Measurements from ENCODE around the gene TBC1D21.
A peak's percentile ranks its signal among the peaks of the same experiment; 100 is the strongest.

Gene TBC1D21

GRCh38 chr15:73873456-73873855, at the start of gene TBC1D21:
TBC1D21 (plus strand) TSS chr15:73873564; CDS start chr15:73873710, 146 bp downstream.
- DNase-seq = no peak

DNA sequence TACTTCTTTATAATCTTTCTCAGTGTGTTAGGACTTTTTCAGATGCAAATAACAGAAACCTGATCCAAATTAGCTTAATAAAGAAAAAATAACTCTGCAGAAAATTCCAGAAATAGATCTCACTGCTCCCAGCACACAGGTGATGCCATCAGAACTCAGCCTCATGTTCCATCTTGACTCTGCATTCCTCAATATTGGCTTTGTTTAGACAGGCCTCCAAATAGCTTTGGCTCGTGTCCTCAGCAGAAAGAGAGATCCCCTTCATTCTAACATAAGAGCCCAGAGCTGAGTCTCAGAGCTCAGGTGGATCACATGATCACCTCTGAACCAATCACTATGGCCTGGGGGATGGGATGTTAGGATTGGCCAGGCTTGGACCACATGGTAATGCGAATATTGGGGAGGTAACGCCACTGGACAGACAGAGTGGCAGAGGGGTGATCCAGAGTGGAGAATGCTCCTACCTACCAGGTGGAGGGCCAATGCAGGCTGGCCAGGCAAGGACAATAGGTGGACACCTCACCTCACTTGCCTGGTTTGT, 46.6 kb upstream of the TBC1D21 start:
- no peak for DNase-seq

GRCh38 chr15:73829523-73829922, 43.8 kb upstream of the TBC1D21 start:
- no peak for DNase-seq

DNA sequence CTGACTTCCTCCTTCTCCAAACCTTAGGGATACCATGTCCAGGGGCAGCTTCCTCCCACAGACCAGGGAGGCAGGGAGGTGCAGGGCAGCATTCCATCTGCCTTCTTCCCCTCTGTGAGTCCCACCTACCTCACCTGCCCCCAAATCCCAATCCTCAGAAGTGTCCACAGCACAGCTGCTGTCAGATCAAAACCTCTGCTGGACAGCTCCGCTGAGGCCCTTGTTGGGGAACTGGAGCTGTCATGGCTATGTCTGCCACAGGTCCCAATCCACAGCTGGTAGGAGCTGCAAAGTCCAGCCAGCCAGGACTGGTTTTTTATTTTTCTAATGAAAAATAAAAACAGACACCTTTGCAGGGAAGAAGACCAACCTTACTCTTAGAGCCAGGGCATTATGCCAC, 40.7 kb upstream of the TBC1D21 start:
- DNase-seq = no peak

DNA sequence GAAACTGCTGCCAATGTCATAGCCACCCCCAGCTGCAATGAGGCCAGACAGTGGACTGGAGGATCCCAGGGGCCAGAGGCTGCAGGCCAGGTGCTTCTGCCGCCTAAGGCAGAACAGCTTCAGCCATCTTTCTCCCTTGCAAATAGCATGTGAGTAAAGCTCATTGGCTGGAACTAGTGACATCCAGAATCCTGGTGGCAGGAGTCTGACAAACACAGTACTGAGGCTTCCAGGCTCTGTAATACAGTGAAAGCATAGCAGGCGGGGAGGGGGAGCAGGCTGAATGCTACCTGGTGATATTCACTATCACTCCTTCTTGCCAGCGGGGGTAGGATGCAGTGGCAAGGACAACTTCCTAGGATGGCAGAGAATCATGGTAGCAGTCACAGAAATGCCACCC, 36.5 kb upstream of the TBC1D21 start:
- DNase-seq = no peak

DNA sequence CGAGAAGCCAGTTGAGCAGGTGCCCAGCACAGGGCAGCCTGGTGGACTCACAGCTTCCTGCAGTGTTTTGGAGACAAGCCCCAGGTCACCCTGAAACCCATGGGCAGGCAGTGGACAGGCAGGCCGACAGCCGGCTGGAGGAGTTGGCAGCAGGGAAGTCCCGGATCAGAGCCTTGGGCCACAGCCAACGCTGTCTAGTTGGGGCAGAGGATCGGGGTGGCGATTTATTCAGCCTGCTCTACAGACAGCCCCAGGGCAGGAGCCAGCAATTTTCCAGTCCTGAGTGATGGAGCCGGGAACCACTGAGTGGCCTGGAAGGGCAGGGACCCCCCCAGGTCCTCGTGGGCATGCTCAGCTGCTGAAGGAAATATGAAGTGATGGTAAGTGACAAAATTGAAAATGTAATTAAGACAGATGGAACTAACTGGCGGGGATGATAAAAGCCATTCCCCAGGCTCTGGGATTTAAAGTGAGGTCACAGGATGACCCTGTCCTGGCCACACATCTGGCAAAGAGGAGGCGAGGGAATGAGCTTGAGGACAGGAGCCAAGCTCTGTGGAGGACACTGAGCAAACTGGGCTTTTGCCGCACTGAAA, 34.4 kb upstream of the TBC1D21 start:
- DNase-seq = peak; percentile 86 to 94

DNA sequence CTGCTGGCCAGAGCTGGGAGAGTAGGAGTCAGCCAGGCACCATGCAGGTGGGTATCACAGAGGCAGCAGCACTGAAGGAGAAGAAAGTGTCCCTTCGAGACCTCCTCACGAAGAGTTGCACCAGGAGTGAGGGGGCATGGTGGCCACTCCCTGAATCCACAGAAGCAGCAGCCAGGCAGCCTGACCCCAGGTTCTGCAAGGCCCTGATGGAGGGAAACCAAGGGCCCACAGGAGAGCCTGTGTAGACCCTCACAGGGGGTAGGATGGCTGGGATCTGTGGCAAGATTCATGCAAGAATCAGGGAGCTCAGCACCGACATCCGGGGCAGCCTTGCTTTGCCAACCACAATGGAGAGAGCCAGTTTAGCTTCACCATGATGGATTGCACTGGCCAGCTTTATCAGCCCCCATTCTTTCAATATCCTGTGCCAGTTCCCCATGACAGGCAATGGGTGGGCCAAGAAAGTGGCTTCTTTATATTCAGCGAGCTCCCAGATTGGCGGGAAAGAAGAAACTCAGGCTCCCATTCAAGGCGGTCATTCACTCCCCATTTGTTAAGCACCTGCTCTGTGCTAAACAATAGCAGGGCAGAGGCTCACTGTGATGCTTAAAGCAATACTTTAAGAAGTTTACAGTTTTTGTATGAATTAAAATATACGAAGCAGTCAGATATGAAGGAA, 33.5 kb upstream of the TBC1D21 start:
- no peak for DNase-seq

- DNase-seq = no peak
Observed at GRCh38 chr15:73840771-73841170, 32.6 kb upstream of the TBC1D21 start.

GRCh38 chr15:73841756-73842725, 31.3 kb upstream of the TBC1D21 start:
- no peak for DNase-seq

DNA sequence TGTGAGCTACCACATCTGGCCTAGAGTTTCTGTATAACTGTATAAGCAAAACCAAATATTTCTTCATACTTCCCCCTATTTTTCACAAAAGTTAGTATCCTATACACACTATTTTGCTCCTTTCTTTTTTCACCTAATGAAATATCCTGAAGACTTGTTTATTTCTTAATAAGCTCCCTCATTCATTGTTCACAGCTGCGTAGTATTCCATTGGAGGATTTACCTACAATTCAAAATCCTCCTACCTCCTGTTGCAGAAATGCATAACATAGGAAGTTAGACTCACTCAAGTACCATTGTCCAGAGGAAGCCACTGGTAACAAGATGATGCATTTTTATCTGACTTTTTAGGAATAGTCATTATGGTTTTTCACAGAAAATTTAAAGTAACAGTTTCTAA, 29.6 kb upstream of the TBC1D21 start:
- DNase-seq = no peak

DNA sequence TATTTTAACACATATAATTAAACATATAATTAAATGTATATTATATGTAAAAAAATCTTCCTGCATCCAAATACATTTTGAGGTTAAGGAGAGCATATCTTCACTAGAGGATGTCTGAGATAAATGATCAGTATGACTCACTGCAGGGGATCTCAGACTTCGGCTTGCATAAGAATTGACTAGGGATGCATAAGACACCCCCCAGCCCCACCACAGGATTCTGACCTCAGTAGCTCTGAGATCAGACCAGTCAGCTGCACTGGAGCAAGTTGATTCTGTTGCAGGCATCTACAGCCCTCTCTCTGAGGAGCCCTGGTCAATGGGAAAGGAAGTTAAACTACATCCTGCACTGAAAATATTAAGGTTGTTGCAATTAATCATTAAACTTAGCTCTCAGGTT, 29.0 kb upstream of the TBC1D21 start:
- DNase-seq = no peak

DNA sequence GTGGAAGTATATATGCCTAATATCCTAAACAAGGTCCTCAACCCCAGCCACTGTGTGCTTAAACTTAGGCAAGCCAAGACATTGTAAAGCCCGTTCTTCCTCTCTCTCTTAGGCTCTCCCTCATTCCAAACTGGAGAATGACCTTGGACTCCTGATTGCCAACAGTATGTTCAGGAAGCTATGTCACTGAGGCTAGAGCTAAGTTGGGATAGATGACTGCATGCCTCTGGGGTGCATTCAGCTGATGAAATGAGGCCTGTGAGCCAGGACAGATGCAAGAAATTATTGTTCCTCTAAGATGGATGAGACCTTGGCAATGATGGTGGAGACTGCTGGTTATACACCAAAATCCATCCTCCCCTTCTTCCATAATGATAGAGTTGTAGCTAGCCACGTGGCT, 27.9 kb upstream of the TBC1D21 start:
- DNase-seq = no peak

- no peak for DNase-seq
Observed at GRCh38 chr15:73845907-73846306, 27.5 kb upstream of the TBC1D21 start.

DNA sequence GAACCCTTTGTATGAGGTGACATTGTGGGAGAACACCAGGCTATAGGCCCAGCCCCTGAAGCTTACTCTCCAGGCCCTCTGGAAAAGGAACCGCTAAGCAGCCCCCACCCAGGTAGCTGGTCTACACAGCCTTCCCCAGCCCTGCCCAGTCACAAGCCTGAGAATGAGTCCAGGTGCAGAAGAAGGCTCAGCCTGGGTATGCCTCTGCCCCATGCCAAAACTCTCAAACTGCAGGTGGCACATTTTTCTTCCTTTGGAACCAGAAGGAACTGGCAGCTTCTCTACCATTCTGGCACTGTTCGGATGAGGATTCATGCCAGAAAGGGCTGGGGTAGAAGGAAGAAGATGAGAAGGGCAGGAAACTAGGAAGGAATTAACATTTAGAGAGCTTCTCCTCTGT, 23.7 kb upstream of the TBC1D21 start:
- peak in 1 of 2 experiments; percentile 28 for DNase-seq

GRCh38 chr15:73850228-73850627, 23.1 kb upstream of the TBC1D21 start:
- no peak for DNase-seq

DNA sequence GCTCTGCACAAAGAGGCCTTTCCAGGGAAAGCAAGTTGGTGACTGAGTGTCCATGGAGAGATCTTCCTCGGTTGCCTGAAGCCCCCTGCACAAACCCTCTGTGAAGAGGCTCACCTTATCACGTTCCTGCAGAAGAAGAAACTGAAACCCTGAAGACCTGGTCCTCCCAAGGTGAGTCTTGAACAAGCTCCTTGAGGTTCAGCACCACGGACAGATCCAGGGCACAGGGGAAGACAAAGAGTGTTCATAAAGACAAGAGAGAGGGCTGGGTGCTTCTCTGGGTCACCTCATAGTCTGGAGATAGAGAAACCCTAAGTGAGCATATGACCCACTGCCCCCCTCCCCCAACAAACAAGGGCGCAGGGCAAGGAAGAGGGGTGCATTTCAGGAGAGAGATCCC, 21.7 kb upstream of the TBC1D21 start:
- no peak for DNase-seq

DNA sequence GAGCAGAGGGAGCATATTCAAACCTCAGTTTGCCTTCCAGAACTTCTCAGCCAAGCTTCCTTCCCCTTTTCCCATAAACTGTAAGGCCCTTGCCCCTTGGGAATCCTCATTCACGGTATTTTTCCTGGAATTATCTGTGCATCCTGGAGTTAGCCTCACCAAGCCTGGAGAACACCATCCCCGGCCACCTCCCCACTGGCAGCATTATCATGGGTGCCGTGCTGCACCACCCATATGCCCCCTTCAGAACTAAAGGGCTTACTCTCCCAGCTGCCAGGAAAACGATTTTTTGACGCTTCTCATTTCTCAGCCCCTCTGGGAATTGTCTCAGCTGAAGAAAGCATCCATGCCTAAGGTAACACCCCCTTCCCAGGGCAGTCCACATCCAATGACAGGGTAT, 20.9 kb upstream of the TBC1D21 start:
- DNase-seq = no peak

GRCh38 chr15:73854265-73854664, 19.1 kb upstream of the TBC1D21 start:
- no peak for DNase-seq

DNA sequence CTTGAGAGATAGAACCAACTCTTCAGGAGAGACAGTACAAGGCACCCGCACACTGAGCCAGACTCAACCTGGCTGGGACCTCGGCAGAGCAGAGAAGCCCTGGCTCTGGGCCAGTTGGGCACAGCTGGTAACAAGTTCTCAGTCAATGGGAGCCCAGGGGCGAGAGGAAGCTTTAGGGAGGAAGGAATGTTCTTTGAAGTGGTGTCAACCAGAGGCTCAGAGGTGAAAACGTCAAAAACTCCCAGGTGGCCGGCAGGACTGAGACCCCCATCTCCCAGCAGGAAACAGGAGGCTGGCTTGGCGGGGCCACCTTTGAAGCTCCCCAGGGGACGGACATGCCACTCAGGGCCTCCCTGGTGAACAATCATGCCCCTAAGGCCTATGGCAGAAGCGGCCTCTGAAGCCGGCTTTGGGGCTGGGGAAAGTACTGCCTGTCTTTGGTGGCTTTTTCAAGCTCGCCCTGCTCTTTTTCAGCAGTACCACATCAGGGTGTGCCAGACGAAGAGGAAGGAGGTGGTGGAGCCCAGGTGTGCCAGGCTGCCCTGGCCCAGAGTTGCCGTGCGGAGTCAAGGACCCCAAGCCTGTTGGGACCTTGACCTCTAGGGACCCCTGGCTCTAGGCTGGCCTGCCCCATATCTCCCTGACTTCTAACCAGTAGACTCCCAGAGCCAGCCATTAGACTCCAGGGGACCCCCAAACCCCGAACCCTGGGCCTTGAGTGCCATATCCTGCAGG, 16.7 kb upstream of the TBC1D21 start:
- no peak for DNase-seq

- DNase-seq = no peak
Observed at GRCh38 chr15:73857193-73857920, 16.0 kb upstream of the TBC1D21 start.

- no peak for DNase-seq
Observed at GRCh38 chr15:73858062-73858461, 15.3 kb upstream of the TBC1D21 start.

GRCh38 chr15:73862276-73862675, 11.1 kb upstream of the TBC1D21 start:
- DNase-seq = no peak

Measured in cerebellar nuclear complex (tissue), 1 donor.